H1 (cell line): ENCODE data around the gene LENG9. TPM values are rescaled to one million over a fixed set of nuclear protein-coding genes. Genes with fewer than 3 reads are reported as not detected.

Experiments used
- CTCF ChIA-PET: fragments of 300-600 bp; sonication (Branson Sonifier 250); formaldehyde crosslinking; loops from one replicate; lab custom pipeline; 2021; ENCODE audit not compliant: partially characterized antibody; lab: Charles Lee
- POLR2A ChIA-PET: fragments of 300-600 bp; sonication (Branson Sonifier 250); formaldehyde crosslinking; loops from one replicate; lab custom pipeline; 2021; ENCODE audit warnings: inconsistent platforms; ENCODE audit not compliant: partially characterized antibody; lab: Charles Lee
- DNase-seq, 2 experiments: peaks; one replicate each; pipeline versions ENCODE4 v3.0.0 to v3.0.0-alpha.2; 2010 to 2022; ENCODE audit warnings: low spot score in 2 of 2, low read depth in 1 of 2, mixed read lengths in 1 of 2
- FAIRE-seq: peaks from 2 replicates; lab custom pipeline; 2011; peaks lifted over from hg19 to GRCh38; lab: Jason Lieb, UNC
- H2AFZ ChIP-seq: 2 replicates; pipeline ENCODE4 v1.8.1; 2012; ENCODE audit warnings: low read length, inconsistent platforms
- H2AK5ac ChIP-seq: 2 replicates; pipeline ENCODE4 v1.6.1; 2013; ENCODE audit warnings: low read depth, low read length
- H2BK120ac ChIP-seq: replicated peaks from 2 replicates; pipeline ENCODE3; 2013; ENCODE audit warnings: low read depth, low read length, inconsistent platforms
- H2BK12ac ChIP-seq: 2 replicates; pipeline ENCODE4 v1.6.1; 2013; ENCODE audit warnings: low read depth, low read length
- H2BK15ac ChIP-seq: 2 replicates; pipeline ENCODE4 v1.6.1; 2013; ENCODE audit warnings: low read length
- H2BK20ac ChIP-seq: 2 replicates; pipeline ENCODE4 v1.6.1; 2013; ENCODE audit warnings: low read length
- H2BK5ac ChIP-seq: 2 replicates; pipeline ENCODE4 v1.6.1; 2013; ENCODE audit warnings: low read depth, low read length
- H3K14ac ChIP-seq: 2 replicates; pipeline ENCODE4 v1.6.1; 2013; ENCODE audit warnings: inconsistent platforms; ENCODE audit not compliant: insufficient read length
- H3K18ac ChIP-seq: 2 replicates; pipeline ENCODE4 v1.6.1; 2013; ENCODE audit warnings: low read length; ENCODE audit errors: extremely low read depth
- H3K23ac ChIP-seq: 2 replicates; pipeline ENCODE4 v1.6.1; 2013; ENCODE audit warnings: inconsistent platforms; ENCODE audit not compliant: insufficient read length
- H3K23me2 ChIP-seq: 2 replicates; pipeline ENCODE4 v1.6.1; 2013; ENCODE audit warnings: low read depth, low read length
- H3K27ac ChIP-seq: 2 replicates; pipeline ENCODE4 v1.6.1; 2011; ENCODE audit warnings: low read depth, low read length, inconsistent platforms
- H3K27me3 ChIP-seq, 4 experiments: replicated peaks in 1 of 4; 1 replicate in 1 of 4; 2 replicates in 3 of 4; pipeline versions ENCODE4 v1.6.1 to v1.8.1; 2011 to 2013; ENCODE audit warnings: low read length in 3 of 4, mild to moderate bottlenecking in 3 of 4, inconsistent platforms in 2 of 4, mixed read lengths in 2 of 4, moderate library complexity in 1 of 4; ENCODE audit not compliant: control insufficient read depth in 3 of 4, insufficient read depth in 3 of 4; ENCODE audit errors: extremely low read depth in 1 of 4
- H3K36me3 ChIP-seq, 4 experiments: 2 replicates each; pipeline versions ENCODE4 v1.6.1 to v1.8.1; 2011 to 2013; ENCODE audit warnings: mild to moderate bottlenecking in 4 of 4, low read length in 3 of 4, moderate library complexity in 2 of 4, control low read depth in 1 of 4, inconsistent platforms in 1 of 4; ENCODE audit not compliant: insufficient read depth in 4 of 4, control insufficient read depth in 2 of 4
- H3K4ac ChIP-seq: replicated peaks from 2 replicates; pipeline ENCODE3; 2013; ENCODE audit warnings: low read length, low read depth, mixed read lengths, inconsistent platforms; ENCODE audit not compliant: insufficient read length
- H3K4me1 ChIP-seq, 4 experiments: replicated peaks in 1 of 4; 1 replicate in 1 of 4; 2 replicates in 3 of 4; pipeline versions ENCODE4 v1.6.1 to v1.8.1; 2011 to 2013; ENCODE audit warnings: low read length in 3 of 4, inconsistent platforms in 2 of 4, mixed read lengths in 1 of 4; ENCODE audit not compliant: insufficient read depth in 4 of 4, control insufficient read depth in 3 of 4
- H3K4me2 ChIP-seq, 2 experiments: 2 replicates each; pipeline versions ENCODE4 v1.6.1 to v1.8.1; 2011 to 2013; ENCODE audit warnings: low read depth in 2 of 2, low read length in 2 of 2, control low read depth in 1 of 2, inconsistent platforms in 1 of 2, mild to moderate bottlenecking in 1 of 2; ENCODE audit not compliant: insufficient read depth in 1 of 2
- H3K4me3 ChIP-seq, 4 experiments: fragments of 200-600, 300-600 bp in 1 of 4; sonication (generic), shearing (Covaris generic), sonication (Bioruptor Twin) in 1 of 4; 2 replicates each; pipeline versions ENCODE4 v1.5.1 to v1.8.1; 2011 to 2016; ENCODE audit warnings: low read length in 4 of 4, low read depth in 3 of 4, control low read depth in 2 of 4, inconsistent platforms in 2 of 4, mild to moderate bottlenecking in 2 of 4, mixed read lengths in 1 of 4, moderate library complexity in 1 of 4; ENCODE audit not compliant: insufficient read depth in 2 of 4; ENCODE audit errors: extremely low read depth in 1 of 4
- H3K56ac ChIP-seq: replicated peaks from 2 replicates; pipeline ENCODE3; 2013; ENCODE audit warnings: low read depth, mild to moderate bottlenecking, mixed read lengths, low read length, inconsistent platforms; ENCODE audit not compliant: insufficient read length
- H3K79me1 ChIP-seq: 2 replicates; pipeline ENCODE4 v1.6.1; 2013; ENCODE audit warnings: low read depth, low read length, control low read depth
- H3K79me2 ChIP-seq, 2 experiments: 2 replicates each; pipeline versions ENCODE4 v1.6.1 to v1.8.1; 2012 to 2013; ENCODE audit warnings: low read length in 2 of 2, mild to moderate bottlenecking in 2 of 2, inconsistent platforms in 1 of 2; ENCODE audit not compliant: insufficient read depth in 2 of 2, control insufficient read depth in 1 of 2
- H3K9ac ChIP-seq, 4 experiments: replicated peaks in 1 of 4; 1 replicate in 1 of 4; 2 replicates in 3 of 4; pipeline versions ENCODE4 v1.6.1 to v1.8.1; 2011 to 2013; ENCODE audit warnings: low read depth in 3 of 4, low read length in 3 of 4, control low read depth in 2 of 4, mild to moderate bottlenecking in 2 of 4, moderate library complexity in 2 of 4, inconsistent platforms in 1 of 4; ENCODE audit errors: extremely low read depth in 1 of 4
- H3K9me3 ChIP-seq, 2 experiments: 2 replicates each; pipeline versions ENCODE4 v1.6.1 to v1.8.1; 2012 to 2013; ENCODE audit warnings: mild to moderate bottlenecking in 2 of 2, moderate library complexity in 2 of 2, control low read depth in 1 of 2, inconsistent platforms in 1 of 2, low read depth in 1 of 2, low read length in 1 of 2, mixed read lengths in 1 of 2; ENCODE audit not compliant: insufficient read depth in 2 of 2
- H4K20me1 ChIP-seq, 2 experiments: replicated peaks in 1 of 2; 2 replicates each; pipeline versions ENCODE3 to v1.8.1; 2011 to 2013; ENCODE audit warnings: inconsistent platforms in 2 of 2, low read length in 2 of 2, mild to moderate bottlenecking in 1 of 2; ENCODE audit not compliant: insufficient read depth in 2 of 2, control insufficient read depth in 1 of 2
- H4K5ac ChIP-seq: 2 replicates; pipeline ENCODE4 v1.6.1; 2013; ENCODE audit warnings: low read length, low read depth, mixed read lengths, inconsistent platforms; ENCODE audit not compliant: insufficient read length
- H4K8ac ChIP-seq: 2 replicates; pipeline ENCODE4 v1.8.0; 2013; ENCODE audit warnings: mild to moderate bottlenecking, moderate library complexity, low read length, inconsistent platforms; ENCODE audit not compliant: insufficient read depth; ENCODE audit errors: extremely low read depth
- H4K91ac ChIP-seq: replicated peaks from 2 replicates; pipeline ENCODE3; 2013; ENCODE audit warnings: low read length, mixed read lengths, inconsistent platforms; ENCODE audit not compliant: insufficient read length
- EGR1 ChIP-seq: IDR thresholded peaks from 2 replicates; pipeline ENCODE4 v1.6.1; 2011; ENCODE audit warnings: low read depth, low read length, borderline replicate concordance
- SP4 ChIP-seq: IDR thresholded peaks from 2 replicates; pipeline ENCODE4 v1.6.1; 2012; ENCODE audit warnings: low read length, inconsistent platforms
- WGBS, 2 experiments: shearing (Covaris generic) in 1 of 2; methylation state at CpG; one replicate each; pipeline versions ENCODE4 v1.1.6 to v1.1.7; 2013 to 2015; ENCODE audit warnings: low lambda C conversion rate in 2 of 2, mixed read lengths in 2 of 2, inconsistent platforms in 1 of 2, low coverage in 1 of 2, missing lambda C conversion rate in 1 of 2; ENCODE audit not compliant: insufficient replicate concordance in 2 of 2, insufficient coverage in 1 of 2, insufficient read length in 1 of 2; ENCODE audit errors: extremely low coverage in 1 of 2, missing lambda C conversion rate in 1 of 2; 5-methylcytosine and 5-hydroxymethylcytosine counted together
- polyA plus RNA-seq, 7 experiments: library from polyadenylated mRNA; depleted of rRNA in 3 of 7; stranded (reverse) in 5 of 7; unstranded in 2 of 7; fragments of >200 nt in 5 of 7; fragments of 200-250 nt in 2 of 7; gene quantifications; 1 replicate in 5 of 7; 2 replicates in 1 of 7; 4 replicates in 1 of 7; pipeline versions ENCODE4 v1.2.1 to v1.2.3, GENCODE V29; 2011 to 2013; ENCODE audit warnings: missing spikeins in 2 of 7, mixed read lengths in 2 of 7
- total RNA-seq: library from RNA; stranded (reverse); fragmentation: NEBNext Ultra II Directional; extraction: Animal tissue kit (Norgen Biotek cat#: 25700); gene quantifications from 2 replicates; pipeline ENCODE4 v1.2.1, GENCODE V29; 2021

LENG9 gene
- total and polyA plus RNA-seq, 2 of the 8 experiments (the other 6 are each of a cell fraction or from before 2014, with no cell fraction given), result 1.6 to 3.9 TPM

DNA sequence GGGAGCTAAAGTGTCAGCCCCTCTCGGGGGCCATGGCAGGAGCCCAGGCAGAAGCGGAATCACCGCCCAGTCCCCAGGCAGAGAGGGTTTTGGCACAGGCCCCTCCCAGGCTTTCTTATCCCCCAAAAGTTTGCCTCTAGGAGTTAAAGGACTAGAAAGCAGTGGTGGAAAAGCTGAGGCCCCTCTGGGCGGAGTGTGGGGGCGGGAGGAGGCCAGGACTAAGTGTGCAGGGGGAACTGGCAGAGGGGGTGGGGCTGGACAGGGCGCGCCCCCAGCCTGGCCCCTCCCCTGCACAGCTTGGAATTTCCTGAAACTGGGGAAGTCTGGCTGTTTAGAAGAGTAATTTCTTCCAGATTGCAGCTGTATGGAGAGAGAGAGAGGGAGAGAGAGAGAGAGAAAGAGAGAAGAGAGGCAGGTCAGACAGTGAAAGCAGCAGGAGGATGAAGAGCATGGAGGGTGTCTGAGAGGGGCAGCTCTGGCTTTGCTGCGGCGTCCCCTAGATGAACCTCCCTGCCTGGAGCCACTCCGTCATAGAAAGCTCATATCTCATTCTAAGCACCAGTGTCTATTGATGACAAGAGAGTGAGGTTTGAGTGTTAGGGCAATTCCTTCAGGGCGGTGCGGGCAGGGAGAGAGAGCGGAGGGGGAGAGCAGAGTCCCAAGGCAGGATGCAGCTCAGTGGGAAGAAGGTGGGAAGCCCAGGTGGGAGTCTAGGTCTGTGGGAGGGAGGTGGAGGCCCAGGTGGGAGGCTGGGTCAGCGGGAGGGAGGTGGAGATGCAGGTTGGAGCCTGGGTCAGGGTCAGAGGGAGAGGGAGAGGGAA, 9.7 kb upstream of the LENG9 start, which contains the start of gene CDC42EP5:
Gene CDC42EP5, minus strand, starts transcription at position 226 of the 821 bp plus-strand sequence. CDS start 7,749 bp downstream, outside the sequence.
- Histone ChIP-seq H4K5ac (no peak within 1 kb of the TSS), H2BK12ac (peak within 1 kb of the TSS; percentile 87; the same call in 1 of the 2 replicates), H3K27ac (no peak within 1 kb of the TSS), H2AFZ (no peak within 1 kb of the TSS), H3K36me3 (no peaks in the 10 kb centered on the region), H3K14ac (no peak within 1 kb of the TSS), H2AK5ac (no peak within 1 kb of the TSS), H3K9ac (no peak within 1 kb of the TSS), H3K23ac (no peak within 1 kb of the TSS), H3K4me2 (peak within 1 kb of the TSS; percentile 28 to 61), H3K4ac (no peak within 1 kb of the TSS), H3K27me3 (peaks cover 3 to 24% (median 18%) of the 10 kb centered on the region in 4 experiments), H3K79me2 (no peaks in the 10 kb centered on the region), H3K56ac (no peak within 1 kb of the TSS), H4K91ac (peak within 1 kb of the TSS; percentile 84), H2BK15ac (peak within 1 kb of the TSS; percentile 97; the same call in 1 of the 2 replicates), H3K18ac (peak within 1 kb of the TSS; percentile 78), H4K8ac (no peak within 1 kb of the TSS), H3K4me1 (peaks cover 3 to 10% (median 3%) of the 10 kb centered on the region in 4 experiments; a peak in 6 of 7 replicates), H2BK20ac (no peak within 1 kb of the TSS), H3K23me2 (peaks cover 5% of the 10 kb centered on the region; the same call in 1 of the 2 replicates), H3K4me3 (peak within 1 kb of the TSS in 1 of 4 experiments; percentile 47; a peak in 3 of 8 replicates), H2BK5ac (peak within 1 kb of the TSS; percentile 40; the same call in 1 of the 2 replicates), H3K9me3 (no peaks in the 10 kb centered on the region), H4K20me1 (no peaks in the 10 kb centered on the region), H2BK120ac (peak within 1 kb of the TSS; percentile 40), H3K79me1 (no peaks in the 10 kb centered on the region)
- TF ChIP-seq EGR1 (peak; percentile 12; the same call in 1 of the 2 replicates), SP4 (no peak)
- POLR2A ChIA-PET, result interaction anchor here (0.5 to 2.1 kb wide), 6 partner anchors 8 to 411 kb away, joined by 3 to 14 read pairs (median 3); partner anchors contain the start of gene LENG9
- FAIRE-seq (no peak), DNase-seq (no peak)
- CTCF ChIA-PET, result interaction anchor here (0.6 to 1.5 kb wide), 7 partner anchors 11 to 1165 kb away, joined by 3 to 4 read pairs (median 3); no protein-coding TSS in a partner anchor
- 59% methylated on average over 11 of the region's 14 CpGs; no CpG with 5 or more reads in 1 of the 2 experiments for WGBS, 2 experiments
